ENCODE data around the gene OR6P1. TPM values are rescaled to one million over a fixed set of nuclear protein-coding genes. Genes with fewer than 3 reads are reported as not detected.

Gene OR6P1
- total RNA-seq = not detected in 2 replicates

GRCh38 chr1:158570480-158570879 lies at the start of gene OR6P1:
OR6P1 (minus strand) TSS chr1:158570580; CDS start chr1:158563604, 6,976 bp downstream.

GRCh38 chr1:158604968-158605367 lies 34.6 kb upstream of the OR6P1 start, which contains the start of gene OR10Z1:
OR10Z1 (plus strand) TSS chr1:158605268; CDS start chr1:158606439, 1,171 bp downstream.

GRCh38 chr1:158579733-158580132 lies 9.4 kb upstream of the OR6P1 start, which contains the start of gene OR10X1:
OR10X1 (minus strand) TSS chr1:158579899; CDS start chr1:158579899, 0 bp downstream.

GRCh38 chr1:158554352-158554751 lies 16.0 kb downstream of the OR6P1 start, which contains the start of gene OR6Y1:
OR6Y1 (minus strand) TSS chr1:158554405; CDS start chr1:158548105, 6,300 bp downstream.

Other genes starting within 250 kb of the OR6P1 start
- gene CD1B, start 239.0 kb downstream of the OR6P1 start, total RNA-seq = not detected in 2 replicates
- not detected in 2 replicates for gene CD1E, start 216.7 kb downstream of the OR6P1 start, total RNA-seq
- not detected in 2 replicates for gene OR10T2, start 171.1 kb downstream of the OR6P1 start, total RNA-seq
- gene OR10K2, start 144.3 kb downstream of the OR6P1 start, total RNA-seq = not detected in 2 replicates
- not detected in 2 replicates for gene OR10K1, start 108.7 kb downstream of the OR6P1 start, total RNA-seq
- not detected in 2 replicates for gene OR10R2, start 98.4 kb downstream of the OR6P1 start, total RNA-seq
- gene OR6Y1, start 16.2 kb downstream of the OR6P1 start, total RNA-seq = not detected in 2 replicates
- gene OR10X1, start 9.3 kb upstream of the OR6P1 start, total RNA-seq = not detected in 2 replicates
- not detected in 2 replicates for gene OR10Z1, start 34.7 kb upstream of the OR6P1 start, total RNA-seq
- 0.14 and 0.18 TPM in 2 replicates for gene SPTA1, start 116.1 kb upstream of the OR6P1 start, total RNA-seq
- gene OR6K2, start 130.1 kb upstream of the OR6P1 start, total RNA-seq = not detected in 2 replicates
- gene OR6K3, start 150.1 kb upstream of the OR6P1 start, total RNA-seq = not detected in 2 replicates
- gene OR6K6, start 184.1 kb upstream of the OR6P1 start, total RNA-seq = not detected in 2 replicates
- gene OR6N1, start 201.6 kb upstream of the OR6P1 start, total RNA-seq = not detected in 2 replicates
- not detected in 2 replicates for gene OR6N2, start 210.6 kb upstream of the OR6P1 start, total RNA-seq